ENCODE measurements around the gene TMC1. TPM values are rescaled to one million over a fixed set of nuclear protein-coding genes. Genes with fewer than 3 reads are reported as not detected.
A peak's percentile ranks its signal among the peaks of the same experiment; 100 is the strongest.

The TMC1 gene
- total RNA-seq, 1 experiment from 2014 or later = 5.5 TPM

- 0 out of 2 replicates have a peak, but pooled peaks cover 3% of the 10 kb centered on the region for H3K9me3 ChIP-seq (ENCODE audit: insufficient read depth, low read depth)
- no peaks in the 10 kb centered on the region for H3K79me2 ChIP-seq (ENCODE audit: low read depth)
- TF ChIP-seq EZH2 (IDR thresholded peaks at IDR 0.05; ENCODE audit: low read depth) = no peak
- TF ChIP-seq CTCF (conservative IDR thresholded peaks at IDR 0.05) = no peak
- H4K20me1 ChIP-seq (ENCODE audit: insufficient read depth) = no peaks in the 10 kb centered on the region
- no peak for DNase-seq
- CTCF ChIA-PET = no interaction called here
- intact Hi-C loops (cut with micrococcal nuclease; ENCODE audit: unreplicated experiment) = loop anchor here (5.0 kb wide), 1 partner anchor 347 kb away; no protein-coding TSS in a partner anchor
- no peak overlapping the region for H2AFZ ChIP-seq
- H3F3A ChIP-seq (ENCODE audit: insufficient read depth, low read depth) = peaks cover 6% of the 10 kb centered on the region
- H3K9me2 ChIP-seq (ENCODE audit: insufficient read depth) = no peaks in the 10 kb centered on the region
- H3K4me1 ChIP-seq (replicated peaks; ENCODE audit: insufficient read depth) = peaks cover 16% of the 10 kb centered on the region
- no peak overlapping the region for H3K27ac ChIP-seq
- BruUV-seq (replicated peaks) = no TSS peak
- H3K4me3 ChIP-seq = no peak overlapping the region
- no peaks in the 10 kb centered on the region for H3K27me3 ChIP-seq (ENCODE audit: insufficient read depth, low read depth)
- H3K36me3 ChIP-seq (ENCODE audit: low read depth) = no peaks in the 10 kb centered on the region
- POLR2A ChIA-PET (ENCODE audit: unreplicated experiment) = no interaction called here
- H3K4me2 ChIP-seq = no peak overlapping the region
Observed at GRCh38 chr9:72855321-72855720, 333.9 kb downstream of the TMC1 start.

- DNase-seq = no peak
- Histone ChIP-seq H3K4me1 (replicated peaks; ENCODE audit: insufficient read depth) (peaks cover 16% of the 10 kb centered on the region), H3K9me2 (ENCODE audit: insufficient read depth) (no peaks in the 10 kb centered on the region), H3K27me3 (ENCODE audit: insufficient read depth, low read depth) (no peaks in the 10 kb centered on the region), H3K4me3 (no peak overlapping the region), H3K9me3 (ENCODE audit: insufficient read depth, low read depth) (0 out of 2 replicates have a peak, but pooled peaks cover 3% of the 10 kb centered on the region), H3K79me2 (ENCODE audit: low read depth) (no peaks in the 10 kb centered on the region), H3K36me3 (ENCODE audit: low read depth) (no peaks in the 10 kb centered on the region), H3F3A (ENCODE audit: insufficient read depth, low read depth) (peaks cover 6% of the 10 kb centered on the region), H2AFZ (no peak overlapping the region), H3K4me2 (no peak overlapping the region), H4K20me1 (ENCODE audit: insufficient read depth) (no peaks in the 10 kb centered on the region), H3K27ac (no peak overlapping the region)
- intact Hi-C loops (cut with micrococcal nuclease; ENCODE audit: unreplicated experiment) = loop anchor here (5.0 kb wide), 1 partner anchor 346 kb away; no protein-coding TSS in a partner anchor
- CTCF ChIA-PET = interaction anchor here (0.7 to 1.5 kb wide), 3 partner anchors 166 to 575 kb away, joined by 3 to 13 read pairs (median 3); no protein-coding TSS in a partner anchor
- TF ChIP-seq CTCF (conservative IDR thresholded peaks at IDR 0.05) (no peak), EZH2 (IDR thresholded peaks at IDR 0.05; ENCODE audit: low read depth) (no peak)
- POLR2A ChIA-PET (ENCODE audit: unreplicated experiment) = interaction anchor here (1.2 kb wide), 1 partner anchor 12 kb away, joined by 8 read pairs; no protein-coding TSS in a partner anchor
- no TSS peak for BruUV-seq (replicated peaks)
Observed at GRCh38 chr9:72855890-72856523, 334.6 kb downstream of the TMC1 start.

GRCh38 chr9:72856972-72857623 is 335.7 kb downstream of the TMC1 start:
- no peak overlapping the region for H2AFZ ChIP-seq
- peak; percentile 42 to 58 for DNase-seq
- H3K4me3 ChIP-seq = no peak overlapping the region
- H3K4me2 ChIP-seq = no peak overlapping the region
- CTCF ChIA-PET = interaction anchor here (0.6 to 2.0 kb wide), 18 partner anchors 11 to 576 kb away, joined by 3 to 15 read pairs (median 4); no protein-coding TSS in a partner anchor
- H3K36me3 ChIP-seq (ENCODE audit: low read depth) = no peaks in the 10 kb centered on the region
- BruUV-seq (replicated peaks) = no TSS peak
- peaks cover 6% of the 10 kb centered on the region for H3F3A ChIP-seq (ENCODE audit: insufficient read depth, low read depth)
- H3K4me1 ChIP-seq (replicated peaks; ENCODE audit: insufficient read depth) = peaks cover 16% of the 10 kb centered on the region
- no peaks in the 10 kb centered on the region for H3K9me2 ChIP-seq (ENCODE audit: insufficient read depth)
- H3K27me3 ChIP-seq (ENCODE audit: insufficient read depth, low read depth) = no peaks in the 10 kb centered on the region
- H3K27ac ChIP-seq = peak overlapping the region; percentile 80
- no peaks in the 10 kb centered on the region for H4K20me1 ChIP-seq (ENCODE audit: insufficient read depth)
- POLR2A ChIA-PET (ENCODE audit: unreplicated experiment) = interaction anchor here (0.6 to 1.2 kb wide), 5 partner anchors 13 to 323 kb away, joined by 3 to 8 read pairs (median 5); no protein-coding TSS in a partner anchor
- intact Hi-C loops (cut with micrococcal nuclease; ENCODE audit: unreplicated experiment) = loop anchor here (1.0 to 5.0 kb wide), 4 partner anchors 166 to 345 kb away; no protein-coding TSS in a partner anchor
- H3K79me2 ChIP-seq (ENCODE audit: low read depth) = no peaks in the 10 kb centered on the region
- TF ChIP-seq CTCF (conservative IDR thresholded peaks at IDR 0.05) (peak; percentile 77), EZH2 (IDR thresholded peaks at IDR 0.05; ENCODE audit: low read depth) (no peak)
- peaks cover 6% of the 10 kb centered on the region; the same call in 1 of the 2 replicates for H3K9me3 ChIP-seq (ENCODE audit: insufficient read depth, low read depth)

Data from PC-9 (cell line).